Adrenal gland (tissue), 5 donors: ENCODE data around the gene MGMT.

Experiments used
- POLR2A ChIP-seq, 2 donors: fragments of 450-650 bp; IDR thresholded peaks; one replicate each; pipeline ENCODE4 v1.6.1; 2017; ENCODE audit warnings: antibody characterized with exemption in 2 of 2, mild to moderate bottlenecking in 2 of 2, moderate library complexity in 1 of 2
- TF ChIP-seq, protein P1 (sequence below), 6 experiments: fragments of 450-650 bp in 4 of 6; fragments of 200-600 bp in 2 of 6; sonication (generic) in 1 of 6; IDR thresholded peaks; 1 replicate in 5 of 6; 2 replicates in 1 of 6; pipeline versions ENCODE4 v1.5.1 to v1.8.0; 2016 to 2021; ENCODE audit warnings: antibody characterized with exemption in 6 of 6, mild to moderate bottlenecking in 2 of 6, moderate library complexity in 1 of 6
- donor health status: DM: no; HTN: no; CAD: no.

DNA sequence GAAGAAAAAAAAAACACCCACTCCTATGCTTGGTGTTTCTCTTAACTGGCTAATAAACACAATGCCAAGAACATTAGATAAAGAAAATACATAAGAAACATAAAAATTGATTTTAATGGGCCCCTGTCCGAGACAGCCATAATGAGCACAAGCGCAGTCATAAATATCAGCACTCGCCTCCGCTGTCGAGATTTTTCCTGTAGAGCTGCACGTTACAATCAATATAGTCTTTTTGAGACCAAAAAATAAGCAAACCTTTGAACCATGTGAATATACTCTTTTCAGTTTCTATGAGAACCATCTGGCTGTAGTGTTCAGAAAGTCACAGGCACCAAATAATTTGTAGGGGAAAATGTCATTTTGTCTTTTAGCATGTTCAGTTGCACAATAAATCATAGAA, 70.1 kb downstream of the MGMT start:
- TF ChIP-seq, protein P1, sequence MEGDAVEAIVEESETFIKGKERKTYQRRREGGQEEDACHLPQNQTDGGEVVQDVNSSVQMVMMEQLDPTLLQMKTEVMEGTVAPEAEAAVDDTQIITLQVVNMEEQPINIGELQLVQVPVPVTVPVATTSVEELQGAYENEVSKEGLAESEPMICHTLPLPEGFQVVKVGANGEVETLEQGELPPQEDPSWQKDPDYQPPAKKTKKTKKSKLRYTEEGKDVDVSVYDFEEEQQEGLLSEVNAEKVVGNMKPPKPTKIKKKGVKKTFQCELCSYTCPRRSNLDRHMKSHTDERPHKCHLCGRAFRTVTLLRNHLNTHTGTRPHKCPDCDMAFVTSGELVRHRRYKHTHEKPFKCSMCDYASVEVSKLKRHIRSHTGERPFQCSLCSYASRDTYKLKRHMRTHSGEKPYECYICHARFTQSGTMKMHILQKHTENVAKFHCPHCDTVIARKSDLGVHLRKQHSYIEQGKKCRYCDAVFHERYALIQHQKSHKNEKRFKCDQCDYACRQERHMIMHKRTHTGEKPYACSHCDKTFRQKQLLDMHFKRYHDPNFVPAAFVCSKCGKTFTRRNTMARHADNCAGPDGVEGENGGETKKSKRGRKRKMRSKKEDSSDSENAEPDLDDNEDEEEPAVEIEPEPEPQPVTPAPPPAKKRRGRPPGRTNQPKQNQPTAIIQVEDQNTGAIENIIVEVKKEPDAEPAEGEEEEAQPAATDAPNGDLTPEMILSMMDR (IDR thresholded peaks at IDR 0.05): no peak
- TF ChIP-seq POLR2A (IDR thresholded peaks at IDR 0.05): no peak
